Loucy (cell line): ENCODE results near the gene SPAG9.

ENCODE experiments used
- H2AFZ ChIP-seq: fragments of 200-600 bp; sonication (generic); 2 replicates; pipeline ENCODE4 v1.6.0; 2016; ENCODE audit warnings: antibody characterized with exemption, mild to moderate bottlenecking, low read length, moderate library complexity
- H3F3A ChIP-seq: fragments of 200-600 bp; 2 replicates; pipeline ENCODE4 v1.6.0; 2016; ENCODE audit warnings: antibody characterized with exemption, low read depth, mild to moderate bottlenecking
- H3K27me3 ChIP-seq: fragments of 200-600 bp; sonication (generic); 2 replicates; pipeline ENCODE4 v1.6.1; 2014; ENCODE audit warnings: low read length, mild to moderate bottlenecking; ENCODE audit not compliant: insufficient read depth, poor library complexity, severe bottlenecking
- H3K36me3 ChIP-seq: fragments of 200-600 bp; sonication (generic); 2 replicates; pipeline ENCODE4 v1.6.1; 2016; ENCODE audit warnings: low read length; ENCODE audit not compliant: insufficient read depth
- H3K4me1 ChIP-seq: fragments of 200-600 bp; sonication (generic); 2 replicates; pipeline ENCODE4 v1.5.1; 2014; ENCODE audit warnings: low read length, mild to moderate bottlenecking; ENCODE audit not compliant: insufficient read depth, poor library complexity, severe bottlenecking
- H3K4me2 ChIP-seq: fragments of 200-600 bp; sonication (generic); 2 replicates; pipeline ENCODE4 v1.6.0; 2014; ENCODE audit warnings: antibody characterized with exemption, low read length, low read depth, mild to moderate bottlenecking; ENCODE audit not compliant: poor library complexity, severe bottlenecking
- H3K4me3 ChIP-seq: fragments of 200-600 bp; sonication (generic); 2 replicates; pipeline ENCODE4 v1.5.1; 2014; ENCODE audit warnings: low read length, mild to moderate bottlenecking, mixed read lengths; ENCODE audit not compliant: poor library complexity, severe bottlenecking
- H3K79me2 ChIP-seq: fragments of 200-600 bp; sonication (generic); 2 replicates; pipeline ENCODE4 v1.6.1; 2014; ENCODE audit warnings: low read length; ENCODE audit not compliant: insufficient read depth
- H3K9ac ChIP-seq: fragments of 200-600 bp; sonication (generic); 2 replicates; pipeline ENCODE4 v1.6.0; 2014; ENCODE audit warnings: mild to moderate bottlenecking, low read depth, low read length, moderate library complexity; ENCODE audit not compliant: poor library complexity, severe bottlenecking
- H3K9me2 ChIP-seq: fragments of 200-600 bp; sonication (generic); replicated peaks from 2 replicates; pipeline ENCODE4 v1.6.1; 2016; ENCODE audit warnings: low read depth, low read length, mixed read lengths
- H3K9me3 ChIP-seq: fragments of 200-600 bp; sonication (generic); 2 replicates; pipeline ENCODE4 v1.6.1; 2014; ENCODE audit warnings: mild to moderate bottlenecking, antibody characterized with exemption, low read length, low read depth; ENCODE audit not compliant: insufficient read depth
- H4K20me1 ChIP-seq: fragments of 200-600 bp; sonication (generic); 2 replicates; pipeline ENCODE4 v1.6.0; 2014; ENCODE audit warnings: antibody characterized with exemption, low read length, mild to moderate bottlenecking; ENCODE audit not compliant: insufficient read depth, poor library complexity, severe bottlenecking
- CTCF ChIP-seq: fragments of 200-600 bp; sonication (generic); conservative IDR thresholded peaks from 2 replicates; pipeline ENCODE4 v1.5.1; 2014; ENCODE audit warnings: mild to moderate bottlenecking, antibody characterized with exemption, low read length
- EZH2phosphoT487 ChIP-seq: fragments of 200-600 bp; IDR thresholded peaks from 2 replicates; pipeline ENCODE4 v1.6.1; 2018; ENCODE audit warnings: antibody characterized with exemption, mild to moderate bottlenecking, moderate library complexity, borderline replicate concordance

SPAG9 gene

DNA sequence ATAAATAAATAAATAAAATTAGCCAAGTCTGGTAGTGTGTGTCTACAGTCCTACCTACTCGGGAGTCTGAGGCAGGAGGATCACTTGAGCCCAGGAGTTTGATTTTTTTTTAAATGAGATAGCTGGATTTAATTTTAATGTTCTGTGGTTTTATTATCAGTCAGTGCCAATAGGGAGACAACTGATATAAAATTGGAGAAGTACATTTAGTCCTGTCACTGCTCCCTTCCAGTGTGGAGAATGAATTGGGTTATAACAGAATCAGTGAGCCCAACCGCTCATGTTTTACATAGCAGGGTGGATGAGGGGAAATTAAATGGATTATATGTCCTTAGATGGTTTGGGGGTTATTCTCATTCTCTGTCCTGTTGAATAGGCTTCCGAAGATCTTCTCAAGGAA is 38.9 kb upstream of the SPAG9 start:
- Histone ChIP-seq H3K9me3 (no peaks in the 10 kb centered on the region), H3F3A (no peaks in the 10 kb centered on the region), H2AFZ (no peak overlapping the region), H3K4me2 (no peak overlapping the region), H3K27me3 (no peaks in the 10 kb centered on the region), H3K9me2 (no peaks in the 10 kb centered on the region), H4K20me1 (peaks cover 3% of the 10 kb centered on the region), H3K79me2 (peaks cover 45% of the 10 kb centered on the region), H3K4me1 (peaks cover 23% of the 10 kb centered on the region), H3K4me3 (no peak overlapping the region), H3K36me3 (peaks cover 55% of the 10 kb centered on the region; the same call in 1 of the 2 replicates), H3K9ac (no peak overlapping the region)
- TF ChIP-seq EZH2phosphoT487: no peak
- TF ChIP-seq CTCF: no peak

DNA sequence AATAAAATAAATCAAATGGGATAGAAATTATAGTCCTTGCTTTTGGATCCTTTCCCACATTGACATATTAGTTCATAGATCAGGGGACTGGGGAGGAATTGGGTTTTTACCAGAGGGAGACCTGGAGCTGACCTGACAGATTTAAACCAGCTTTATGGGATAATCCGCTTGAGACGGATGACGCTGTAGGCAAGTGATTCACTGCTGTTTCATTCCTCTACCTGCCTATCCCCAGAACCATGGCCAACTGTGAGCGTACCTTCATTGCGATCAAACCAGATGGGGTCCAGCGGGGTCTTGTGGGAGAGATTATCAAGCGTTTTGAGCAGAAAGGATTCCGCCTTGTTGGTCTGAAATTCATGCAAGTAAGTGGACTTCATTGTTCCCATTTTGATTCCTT is 34.7 kb upstream of the SPAG9 start:
- no peak overlapping the region for H2AFZ ChIP-seq
- H3K79me2 ChIP-seq: peaks cover 57% of the 10 kb centered on the region

DNA sequence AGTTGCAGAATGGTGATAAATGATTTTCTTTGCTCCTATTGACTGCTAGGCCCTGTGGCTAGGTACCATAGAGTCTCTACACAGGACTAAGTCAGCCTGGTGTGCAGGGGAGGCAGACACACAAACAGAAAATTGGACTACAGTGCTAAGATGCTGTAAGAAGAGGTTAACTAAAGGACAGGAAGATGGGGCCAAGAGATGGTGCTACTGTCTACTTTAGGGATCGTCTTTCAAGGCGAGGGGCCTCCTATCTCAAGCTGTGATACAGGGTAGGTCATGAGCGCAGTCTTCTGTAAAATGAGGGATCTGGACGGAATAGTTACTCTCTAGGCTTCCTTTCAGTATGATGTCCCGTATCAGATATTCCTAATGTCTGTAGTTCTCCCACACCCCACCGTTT is 33.5 kb upstream of the SPAG9 start:
- H3K9ac ChIP-seq: peak overlapping the region; percentile 98
- H3K9me2 ChIP-seq: no peaks in the 10 kb centered on the region
- H3K79me2 ChIP-seq: peaks cover 57% of the 10 kb centered on the region
- H3K4me2 ChIP-seq: peak overlapping the region; percentile 99
- TF ChIP-seq EZH2phosphoT487 (no peak), CTCF (no peak)
- H3K4me1 ChIP-seq: peaks cover 33% of the 10 kb centered on the region
- no peaks in the 10 kb centered on the region for H3K9me3 ChIP-seq
- H3K36me3 ChIP-seq: peaks cover 17% of the 10 kb centered on the region; the same call in 1 of the 2 replicates
- peak overlapping the region; percentile 98 for H3K4me3 ChIP-seq
- peak overlapping the region; percentile 87 for H2AFZ ChIP-seq
- no peaks in the 10 kb centered on the region for H3F3A ChIP-seq
- H4K20me1 ChIP-seq: peaks cover 3% of the 10 kb centered on the region
- no peaks in the 10 kb centered on the region for H3K27me3 ChIP-seq

More for the DNA sequence above, 34.7 kb upstream of the SPAG9 start:
- Histone ChIP-seq H4K20me1 (peaks cover 3% of the 10 kb centered on the region), H3K4me3 (peak overlapping the region; percentile 98), H3K9me2 (no peaks in the 10 kb centered on the region), H3K36me3 (peaks cover 27% of the 10 kb centered on the region; the same call in 1 of the 2 replicates), H3F3A (no peaks in the 10 kb centered on the region), H3K9ac (peak overlapping the region; percentile 98), H3K4me2 (peak overlapping the region; percentile 99), H3K9me3 (no peaks in the 10 kb centered on the region), H3K27me3 (no peaks in the 10 kb centered on the region), H3K4me1 (peaks cover 33% of the 10 kb centered on the region)
- TF ChIP-seq EZH2phosphoT487 (no peak), CTCF (no peak)
